ENCODE data around the gene ERCC1. TPM values are rescaled to one million over a fixed set of nuclear protein-coding genes. Genes with fewer than 3 reads are reported as not detected.

ERCC1 gene
- polyA plus RNA-seq, 1 of the 3 experiments (the other 2 are of a cell fraction) = 95.3 TPM

GRCh38 chr19:45420871-45421270 is 2.8 kb downstream of the ERCC1 start:
- Histone ChIP-seq H3K9me2 (no peaks in the 10 kb centered on the region), H3K79me2 (ENCODE audit: insufficient read depth) (peaks cover 35% of the 10 kb centered on the region), H3K4me3 (ENCODE audit: low read depth in 2 of 2, low read length in 1 of 2) (no peak overlapping the region), H3K27ac (ENCODE audit: low read depth in 2 of 2, low read length in 1 of 2) (no peak overlapping the region), H2AFZ (ENCODE audit: low read depth) (no peak overlapping the region), H3K9me3 (no peaks in the 10 kb centered on the region), H4K20me1 (ENCODE audit: insufficient read depth) (no peaks in the 10 kb centered on the region; the same call in 1 of the 2 replicates), H3K9ac (no peak overlapping the region), H3F3A (replicated peaks; ENCODE audit: insufficient read depth) (peaks cover 27% of the 10 kb centered on the region), H3K4me1 (ENCODE audit: control insufficient read depth in 1 of 2, insufficient read depth in 2 of 2, low read depth in 1 of 2, low read length in 1 of 2) (peaks cover 14 to 20% of the 10 kb centered on the region in 2 experiments), H3K4me2 (no peak overlapping the region), H3K27me3 (ENCODE audit: insufficient read depth) (no peaks in the 10 kb centered on the region), H3K36me3 (replicated peaks in 1 of 2; ENCODE audit: control insufficient read depth in 1 of 2, insufficient read depth in 2 of 2, low read length in 1 of 2) (peaks cover 4 to 29% of the 10 kb centered on the region in 2 experiments)
- ChIA-PET CTCF (interaction anchor here (1.0 to 2.7 kb wide), 4 partner anchors 18 to 65 kb away, joined by 3 to 10 read pairs (median 6); no protein-coding TSS in a partner anchor), POLR2A (no interaction called here)
- 90% methylated on average over 6 of the region's 6 CpGs for WGBS (ENCODE audit: low lambda C conversion rate)
- no peak for DNase-seq
- TF ChIP-seq NFIC (IDR thresholded peaks at IDR 0.05; ENCODE audit: borderline replicate concordance) (no peak), FOXJ3 (CRISPR knock-in tag; IDR thresholded peaks at IDR 0.05) (no peak), MEF2A (IDR thresholded peaks at IDR 0.05; ENCODE audit: borderline replicate concordance, low read depth) (no peak), TCF12 (IDR thresholded peaks at IDR 0.05) (no peak)

- DNase-seq = no peak
- Histone ChIP-seq H3K36me3 (replicated peaks in 1 of 2; ENCODE audit: control insufficient read depth in 1 of 2, insufficient read depth in 2 of 2, low read length in 1 of 2) (peaks cover 4 to 31% of the 10 kb centered on the region in 2 experiments), H3K9ac (no peak overlapping the region), H2AFZ (ENCODE audit: low read depth) (no peak overlapping the region), H3K9me2 (no peaks in the 10 kb centered on the region), H3F3A (replicated peaks; ENCODE audit: insufficient read depth) (peaks cover 22% of the 10 kb centered on the region), H3K27ac (ENCODE audit: low read depth in 2 of 2, low read length in 1 of 2) (no peak overlapping the region), H3K4me1 (ENCODE audit: control insufficient read depth in 1 of 2, insufficient read depth in 2 of 2, low read depth in 1 of 2, low read length in 1 of 2) (peaks cover 14 to 16% of the 10 kb centered on the region in 2 experiments), H3K4me3 (ENCODE audit: low read depth in 2 of 2, low read length in 1 of 2) (no peak overlapping the region), H3K4me2 (no peak overlapping the region), H4K20me1 (ENCODE audit: insufficient read depth) (no peaks in the 10 kb centered on the region; the same call in 1 of the 2 replicates), H3K27me3 (ENCODE audit: insufficient read depth) (no peaks in the 10 kb centered on the region), H3K9me3 (no peaks in the 10 kb centered on the region), H3K79me2 (ENCODE audit: insufficient read depth) (peaks cover 38% of the 10 kb centered on the region)
- ChIA-PET CTCF (interaction anchor here (2.1 to 2.7 kb wide), 2 partner anchors 19 to 59 kb away, joined by 9 to 10 read pairs; no protein-coding TSS in a partner anchor), POLR2A (no interaction called here)
- TF ChIP-seq NRF1 (IDR thresholded peaks at IDR 0.05; ENCODE audit: low read depth, low read length) (no peak), USF1 (IDR thresholded peaks at IDR 0.05; ENCODE audit: borderline replicate concordance, low read depth) (no peak), YY1 (IDR thresholded peaks at IDR 0.05; ENCODE audit: low read depth) (no peak), RCOR1 (IDR thresholded peaks at IDR 0.05; ENCODE audit: low read length) (no peak), FOSL2 (IDR thresholded peaks at IDR 0.05; ENCODE audit: borderline replicate concordance, low read depth) (no peak), GABPA (IDR thresholded peaks at IDR 0.05; ENCODE audit: low read depth) (no peak), IRF3 (IDR thresholded peaks at IDR 0.05; ENCODE audit: low read depth, low read length) (no peak)
- WGBS (ENCODE audit: low lambda C conversion rate) = 88% methylated on average over 7 of the region's 10 CpGs
Observed at GRCh38 chr19:45420356-45420755, 3.4 kb downstream of the ERCC1 start.

Measured in SK-N-SH (cell line).